NCI-H1092 treated with DMSO at 0.1 percent for 48 hours (cell line): ENCODE data around the gene KCNJ15.

ENCODE experiments used
- DNase-seq: peaks from one replicate; lab custom pipeline; 2025; lab: John Stamatoyannopoulos, UW

Gene KCNJ15

GRCh38 chr21:38268864-38269575 is 12.2 kb downstream of the KCNJ15 start:
- DNase-seq = no peak

GRCh38 chr21:38269576-38269936 is 12.8 kb downstream of the KCNJ15 start:
- no peak for DNase-seq

DNA sequence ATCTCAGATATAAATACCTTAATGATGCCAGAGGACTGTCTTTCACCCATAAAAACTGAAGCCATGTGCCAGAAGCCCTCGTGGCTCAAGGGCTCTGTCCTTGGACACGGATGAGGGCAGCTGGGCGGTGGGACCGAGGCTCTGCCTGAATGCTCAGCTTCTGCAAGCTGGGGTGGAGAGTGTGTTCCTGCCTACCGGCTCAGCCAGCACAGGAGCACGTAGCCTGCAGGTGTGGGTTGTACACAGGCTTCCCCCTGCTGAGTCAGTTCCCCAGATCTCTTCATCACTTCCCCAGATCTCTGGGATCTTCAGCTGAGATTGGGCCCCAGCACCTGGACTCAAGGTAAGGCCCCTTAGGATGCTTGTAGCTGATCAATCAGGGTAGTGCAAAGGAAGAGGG is 15.4 kb downstream of the KCNJ15 start:
- no peak for DNase-seq

- no peak for DNase-seq
These were observed 17.2 kb downstream of the KCNJ15 start for GRCh38 chr21:38273745-38274542.

- DNase-seq = no peak
These were observed 20.8 kb downstream of the KCNJ15 start for GRCh38 chr21:38277501-38278131.

- DNase-seq = no peak
These were observed 23.7 kb downstream of the KCNJ15 start for GRCh38 chr21:38280454-38280853.

DNA sequence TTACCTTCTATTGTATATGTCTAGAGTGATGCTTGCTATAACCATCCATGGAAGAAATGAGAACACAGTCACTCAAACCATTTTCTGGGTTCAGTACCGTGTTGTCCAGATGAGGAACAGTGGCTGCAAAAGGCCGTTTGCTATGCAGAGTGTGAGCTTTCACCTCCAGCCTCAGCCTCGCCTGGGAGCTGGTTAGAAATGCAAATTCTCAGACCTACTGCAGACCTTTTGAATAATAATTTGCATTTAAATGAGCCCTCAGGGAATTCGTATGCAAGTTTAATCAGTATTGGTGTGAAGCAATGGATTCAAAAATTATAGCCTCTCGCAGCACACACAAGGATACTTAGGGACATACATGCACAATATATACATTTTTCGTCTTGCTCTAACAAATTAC is 24.1 kb downstream of the KCNJ15 start:
- no peak for DNase-seq

DNA sequence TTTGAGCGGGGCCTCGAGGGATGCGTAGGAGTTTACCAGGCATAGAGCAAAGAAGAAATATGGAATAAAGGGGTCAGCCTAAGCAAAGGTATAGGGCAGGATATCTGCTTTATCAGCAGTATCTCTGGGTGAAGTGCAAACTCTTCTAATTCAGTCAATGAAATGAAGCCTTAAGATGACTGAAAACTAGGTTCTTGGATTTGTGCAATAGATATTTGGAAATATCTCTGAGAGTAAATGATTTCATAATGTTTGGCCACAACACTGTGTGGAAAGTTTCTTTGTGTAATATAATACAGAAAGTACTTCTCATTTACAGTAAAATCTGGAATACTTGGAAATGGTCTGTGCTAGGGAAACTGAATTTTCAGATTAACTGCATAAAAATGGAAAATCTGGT is 26.1 kb downstream of the KCNJ15 start:
- no peak for DNase-seq

DNA sequence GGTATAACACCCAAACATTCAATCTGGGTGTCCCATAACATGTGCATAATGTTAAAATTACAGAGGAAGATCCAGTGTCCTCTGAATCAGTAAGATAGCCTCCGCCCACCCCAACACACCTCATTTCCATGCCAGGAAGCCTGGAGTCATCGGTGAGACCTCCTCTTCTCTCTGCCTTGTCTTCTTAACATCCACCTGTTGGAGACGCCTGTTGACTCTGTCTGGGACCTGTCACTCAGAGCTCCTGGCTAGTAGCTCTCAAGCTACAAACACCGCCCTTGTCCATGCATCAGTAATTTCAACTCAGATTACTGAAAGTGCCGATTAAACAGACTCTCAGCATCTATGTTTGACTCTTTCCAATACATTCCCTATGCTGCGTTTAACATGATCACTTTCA is 27.4 kb downstream of the KCNJ15 start:
- no peak for DNase-seq

GRCh38 chr21:38286739-38287471 is 30.1 kb downstream of the KCNJ15 start:
- no peak for DNase-seq

DNA sequence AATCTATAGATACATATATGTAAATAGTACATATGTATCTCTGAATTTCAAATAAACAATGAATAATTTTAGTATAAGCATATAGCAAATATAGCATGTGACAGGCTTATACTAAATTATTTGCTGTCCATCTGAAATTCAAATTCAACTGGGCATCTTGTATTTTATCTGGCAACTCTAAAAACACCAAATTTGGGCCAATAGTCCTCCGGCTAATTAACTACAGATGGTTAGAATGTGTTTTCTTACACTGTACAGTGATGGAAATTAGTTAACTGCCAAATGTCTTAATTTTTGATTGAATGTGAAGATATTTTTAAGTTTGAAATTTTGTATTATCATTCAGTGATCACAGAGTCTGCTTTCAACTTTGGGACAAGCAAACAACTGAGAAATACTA is 30.7 kb downstream of the KCNJ15 start:
- no peak for DNase-seq

DNA sequence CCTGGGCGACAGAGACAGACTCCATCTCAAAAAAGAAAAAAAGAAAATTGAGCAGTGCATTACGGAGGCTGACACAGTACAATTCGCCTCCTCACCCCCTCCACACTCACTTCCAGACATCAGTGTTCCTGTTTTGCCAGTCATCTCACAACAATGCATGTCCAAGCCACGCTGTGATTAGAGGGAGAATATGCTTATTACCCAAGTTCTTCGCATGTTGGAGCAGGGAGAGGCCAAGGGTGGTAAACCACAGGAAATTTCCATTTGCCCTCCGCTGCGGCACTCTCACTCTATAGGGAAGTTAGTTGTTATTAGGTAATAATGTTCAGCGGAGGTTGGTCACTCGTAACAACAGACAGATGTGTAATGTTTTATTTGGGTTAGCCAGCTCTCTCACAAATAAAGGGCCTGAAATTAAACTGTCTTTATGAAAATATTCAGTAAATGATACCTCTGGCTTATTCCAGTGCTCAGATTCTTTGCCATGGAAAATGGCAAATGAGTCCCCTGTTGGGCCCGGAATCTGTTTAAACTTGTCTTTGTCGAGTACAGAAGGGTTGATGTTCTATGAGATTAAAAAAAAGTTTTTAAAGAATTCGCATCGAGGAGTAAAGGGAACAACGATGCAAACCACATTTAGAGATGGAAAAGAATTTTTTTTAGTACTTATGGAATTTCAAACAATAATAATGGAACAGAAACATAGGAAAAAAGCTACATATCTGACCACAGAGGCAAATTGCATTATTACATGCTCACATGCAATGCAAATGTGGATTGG is 33.1 kb downstream of the KCNJ15 start:
- no peak for DNase-seq

DNA sequence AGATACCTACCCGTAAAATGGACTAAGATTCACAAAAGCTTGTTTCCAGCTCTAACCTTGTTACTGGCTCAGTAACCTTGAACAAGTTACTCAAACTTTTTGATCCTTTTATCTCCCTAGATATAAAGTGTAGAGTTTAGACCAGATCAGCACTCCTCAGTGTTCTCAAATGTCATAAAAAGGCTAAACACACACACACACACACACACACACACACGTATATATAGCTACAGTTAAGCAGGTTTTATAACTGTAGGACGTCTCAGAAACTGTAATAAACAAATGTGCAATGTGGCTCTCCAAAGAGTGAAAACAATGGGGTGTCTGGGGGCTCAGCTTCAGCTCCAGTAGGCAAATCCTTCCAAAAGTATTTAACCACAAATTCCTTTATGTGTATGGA is 34.0 kb downstream of the KCNJ15 start:
- no peak for DNase-seq

DNA sequence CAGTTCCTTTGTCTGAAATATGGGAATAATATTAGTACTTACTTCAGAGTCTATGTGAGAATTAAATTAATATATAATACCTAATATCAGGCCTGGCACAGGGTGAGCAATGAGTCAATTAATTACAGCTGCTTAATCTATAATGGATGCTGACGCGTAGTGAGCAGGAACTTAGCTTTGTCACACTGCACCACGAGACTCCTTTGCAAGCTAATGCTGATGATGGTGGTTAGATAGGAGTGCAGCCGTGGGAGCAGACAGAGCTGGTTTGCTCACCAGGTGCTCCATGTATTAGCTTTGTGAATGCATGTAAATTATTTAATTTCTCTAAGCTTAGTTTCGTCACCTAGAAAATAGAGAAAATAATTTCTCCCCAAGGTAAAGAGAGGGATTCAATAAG is 35.1 kb downstream of the KCNJ15 start:
- DNase-seq = no peak

- DNase-seq = no peak
These were observed 36.3 kb downstream of the KCNJ15 start for GRCh38 chr21:38293113-38293512.

DNA sequence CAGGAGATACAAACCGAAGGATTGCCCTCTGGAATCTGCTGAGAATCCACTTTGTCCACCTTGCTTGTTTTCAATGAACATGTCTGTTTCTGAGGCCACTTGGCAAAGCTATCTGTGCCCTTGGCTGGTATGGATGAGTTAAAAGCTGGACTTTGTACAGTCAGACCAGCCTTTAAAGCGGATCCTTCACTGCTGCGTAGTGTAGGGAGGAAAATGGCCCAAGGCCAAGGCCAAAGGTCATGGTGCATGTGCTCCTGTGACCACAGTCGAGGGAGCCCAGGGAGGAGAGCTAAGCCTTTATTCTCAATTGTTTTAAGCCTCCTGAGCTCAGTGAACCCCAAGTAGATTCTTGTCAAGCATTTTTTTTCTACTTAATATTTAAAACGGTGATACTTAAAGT is 37.0 kb downstream of the KCNJ15 start:
- DNase-seq = no peak

- no peak for DNase-seq
These were observed 37.8 kb downstream of the KCNJ15 start for GRCh38 chr21:38294609-38295008.

DNA sequence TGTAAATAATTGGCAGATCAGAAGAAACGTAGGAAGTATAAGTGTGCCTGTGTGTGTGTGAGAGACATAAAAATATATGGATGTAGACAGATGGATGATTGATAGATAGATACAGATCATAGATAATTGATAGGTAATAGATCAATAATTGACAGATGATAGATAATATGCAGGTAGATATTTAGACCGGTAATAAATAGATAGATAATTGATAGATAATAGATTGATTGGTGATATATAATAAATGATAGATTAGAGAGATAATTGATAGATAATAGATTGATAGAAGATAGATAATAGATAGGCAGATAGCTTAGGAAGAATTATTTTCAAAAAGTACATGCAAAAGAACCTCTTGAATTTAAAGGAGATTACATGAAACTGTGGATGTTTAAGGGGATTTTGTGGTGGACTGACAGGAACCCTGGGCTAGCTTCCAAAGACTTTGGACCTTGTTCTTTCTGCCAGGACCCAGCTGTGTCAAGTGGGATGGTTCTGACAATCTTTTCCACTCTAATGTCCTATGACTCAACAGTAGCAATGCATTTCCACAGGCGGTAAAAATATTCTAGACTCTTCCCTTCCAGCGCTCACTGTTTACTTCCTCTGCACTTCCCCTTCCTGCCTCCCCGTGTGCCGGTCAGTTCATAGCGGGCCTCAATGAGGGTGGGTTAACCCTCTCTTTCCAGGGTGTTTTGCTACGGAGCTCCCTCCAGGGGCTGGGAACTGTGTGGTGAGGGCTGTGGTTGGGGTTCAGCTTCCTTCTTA is 39.4 kb downstream of the KCNJ15 start:
- no peak for DNase-seq

- no peak for DNase-seq
These were observed 40.4 kb downstream of the KCNJ15 start for GRCh38 chr21:38297194-38297631.

DNA sequence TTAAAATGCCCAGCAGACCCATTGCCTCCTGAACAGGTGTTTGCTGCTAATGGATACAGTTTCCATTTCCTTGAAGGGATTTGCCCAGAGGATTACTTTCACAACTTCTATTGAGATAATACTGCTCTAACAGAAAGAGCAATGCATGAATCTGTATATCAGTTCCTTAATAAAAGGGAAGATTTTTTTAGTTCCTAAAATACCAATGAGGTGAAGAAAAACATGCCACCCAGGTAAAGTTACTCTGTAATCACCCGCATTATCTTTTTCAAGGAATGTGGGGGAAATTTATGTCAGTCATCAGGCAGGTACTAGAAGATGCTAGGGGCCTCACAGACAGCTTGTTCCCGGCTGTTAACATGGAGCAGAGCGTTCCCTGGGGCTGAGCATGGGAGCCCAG is 41.1 kb downstream of the KCNJ15 start:
- DNase-seq = no peak

DNA sequence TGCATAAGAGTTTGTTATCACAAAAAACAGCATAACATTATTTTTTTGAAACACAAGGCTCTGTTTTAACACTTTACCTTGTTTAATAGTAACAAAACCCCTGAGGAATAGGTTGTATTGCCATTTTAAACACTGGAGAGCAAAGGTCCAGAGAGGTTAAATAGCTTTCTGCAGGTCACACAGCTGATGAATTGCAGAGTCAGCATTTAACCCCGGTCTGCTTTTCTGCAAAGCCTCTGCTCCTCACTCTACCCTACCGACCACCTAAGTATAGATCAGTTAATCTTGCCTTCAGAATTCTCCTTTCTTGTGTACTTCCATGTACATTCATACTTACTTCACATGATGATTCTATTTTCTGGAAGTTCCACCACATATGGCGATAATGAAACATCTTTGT is 42.0 kb downstream of the KCNJ15 start:
- DNase-seq = no peak
